HG03432 (cell line): ENCODE results near the gene BEX3.
A peak's percentile ranks its signal among the peaks of the same experiment; 100 is the strongest.
"Not testable (repeated sequence)": the region's sequence is repeated elsewhere in the genome, so short reads cannot be mapped to it uniquely, and the experiment has no call there.

Source experiments
- ATAC-seq: cut with Tn5 transposase; IDR thresholded peaks from one replicate; pipeline ENCODE4 v1.9.1; 2021; ENCODE audit warnings: mild to moderate bottlenecking, moderate library complexity; ENCODE audit not compliant: unreplicated experiment

The BEX3 gene

GRCh38 chrX:103376118-103376978 lies at the start of gene BEX3:
Gene BEX3, plus strand, starts transcription at chrX:103376538. Its CDS starts 984 bp downstream, at chrX:103377522.
- peak; percentile 71 for ATAC-seq

- no peak for ATAC-seq
Observed at GRCh38 chrX:103329991-103330390, 46.3 kb upstream of the BEX3 start, which contains the start of gene TCEAL7. Gene TCEAL7, plus strand, starts transcription at chrX:103330239. Its CDS starts 1,165 bp downstream, at chrX:103331404.

DNA sequence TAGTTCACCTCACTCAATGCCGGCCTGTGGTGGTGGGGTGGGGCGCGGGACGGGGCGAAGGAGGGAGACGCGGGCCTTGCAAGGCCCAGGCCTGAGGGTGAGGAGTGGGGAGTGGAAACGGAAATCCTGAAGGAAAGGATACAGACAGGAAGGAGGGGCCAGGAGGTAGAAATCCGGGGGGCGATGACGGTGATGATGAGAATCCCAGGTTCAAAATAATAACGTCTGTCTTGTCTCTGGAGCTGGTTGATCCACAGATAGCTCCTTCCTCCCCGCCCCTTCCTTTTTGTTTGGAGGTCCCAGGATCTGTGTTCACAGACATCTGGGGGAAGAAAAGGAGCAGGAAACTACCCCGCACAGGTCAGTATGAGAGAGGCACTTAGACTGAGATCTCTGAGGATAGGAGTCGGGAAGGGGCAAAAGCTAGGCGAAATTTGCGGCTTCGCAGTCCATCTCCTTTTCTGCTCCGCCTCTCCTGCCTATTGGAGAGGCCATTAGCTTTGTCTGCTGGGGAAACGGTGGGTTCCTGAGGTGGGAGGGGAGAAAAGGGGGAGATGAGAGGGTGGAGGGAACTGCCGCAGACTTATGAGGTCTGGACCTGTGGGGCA lies 45.6 kb upstream of the BEX3 start:
- no peak for ATAC-seq

GRCh38 chrX:103338663-103339062 lies 37.7 kb upstream of the BEX3 start:
- ATAC-seq: no peak

GRCh38 chrX:103343105-103343504 lies 33.2 kb upstream of the BEX3 start:
- ATAC-seq: no peak

DNA sequence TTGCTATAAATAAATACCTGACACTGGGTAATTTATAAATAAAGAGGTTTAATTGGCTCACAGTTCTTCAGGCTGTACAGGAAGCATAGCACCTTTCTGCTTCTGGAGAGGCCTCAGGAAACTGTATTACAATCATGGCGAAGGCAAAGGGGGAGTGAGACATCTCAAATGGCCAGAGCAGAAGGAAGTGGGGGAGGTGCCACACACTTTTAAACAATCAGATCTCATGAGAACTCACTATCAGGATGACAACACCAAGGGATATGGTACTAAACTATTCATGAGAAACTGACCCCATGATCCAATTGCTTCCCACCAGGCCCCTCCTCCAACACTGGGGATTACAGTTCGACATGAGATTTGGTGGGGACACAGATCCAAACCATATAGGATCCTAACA lies 31.7 kb upstream of the BEX3 start:
- ATAC-seq: no peak

DNA sequence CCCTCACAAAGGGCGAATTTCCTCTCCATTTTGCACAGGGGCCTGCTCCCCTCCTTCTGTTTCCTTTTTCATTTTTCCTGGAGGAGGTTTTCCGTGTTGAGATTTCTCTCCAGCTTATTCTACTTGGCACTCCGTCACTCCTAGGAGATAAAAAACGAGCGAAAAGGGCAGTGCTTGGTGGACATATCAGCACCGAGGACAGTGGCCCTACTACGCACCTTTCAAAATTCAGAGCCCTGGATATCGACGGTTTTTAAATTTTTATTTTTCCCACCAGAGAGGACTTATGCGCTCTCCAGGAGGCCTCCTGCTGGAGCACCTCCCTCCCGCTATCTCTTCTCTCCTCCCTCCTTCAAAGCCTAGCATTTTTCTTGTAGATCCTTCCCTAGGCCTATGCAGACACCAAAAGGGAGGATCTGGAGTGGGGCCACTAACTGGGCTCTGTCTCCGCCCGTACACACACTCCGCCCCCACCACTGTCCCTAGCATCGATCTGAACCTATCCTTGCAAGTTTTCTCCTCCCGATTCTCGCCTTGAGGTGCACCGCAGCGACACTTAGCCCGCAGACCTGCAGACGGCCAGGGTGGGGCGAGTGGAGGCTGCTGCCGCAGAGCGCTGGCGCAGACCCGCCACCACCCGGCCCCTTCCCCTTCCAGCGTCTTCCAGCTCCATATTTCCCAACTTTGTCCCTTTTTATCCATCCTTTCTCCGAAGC lies 28.5 kb upstream of the BEX3 start:
- no peak for ATAC-seq

DNA sequence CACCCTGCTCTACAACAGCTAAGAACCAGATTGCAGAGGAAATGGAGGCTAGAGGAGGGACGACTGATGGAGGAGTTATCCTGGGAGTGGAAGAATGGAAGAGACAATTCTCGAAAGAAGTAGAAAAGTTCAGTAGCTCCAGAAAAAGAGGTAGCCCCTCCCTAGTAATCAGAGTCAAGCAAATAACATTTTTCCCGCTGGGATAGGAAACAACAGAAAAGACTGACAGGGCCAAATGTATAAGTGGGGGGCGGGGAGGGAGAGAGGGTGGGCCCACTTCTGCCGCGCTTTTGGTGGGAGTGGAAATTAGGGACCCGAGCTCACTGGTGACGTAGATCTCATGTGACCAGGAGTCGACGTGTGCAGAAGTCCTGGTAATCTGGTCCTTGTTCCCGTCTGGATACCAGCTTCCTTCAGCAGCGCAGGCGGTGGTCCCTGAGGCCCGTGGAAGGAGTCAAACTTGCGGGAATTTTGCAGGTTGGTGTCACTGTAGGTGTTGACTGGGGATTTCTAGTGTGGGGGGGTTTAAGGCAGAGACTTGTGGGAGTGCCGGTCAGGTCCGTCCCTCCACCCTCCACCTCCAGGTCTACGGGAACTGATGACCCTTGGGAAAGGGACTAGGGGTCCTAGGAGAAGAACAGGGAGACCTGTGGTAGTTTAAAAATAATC lies 20.1 kb upstream of the BEX3 start, which contains the start of gene TCEAL9:
TSS of gene TCEAL9 (plus strand) at position 377 of the 669 bp plus-strand sequence. CDS start 1,179 bp downstream, outside the sequence.
- no peak for ATAC-seq

GRCh38 chrX:103356858-103357257 lies 19.5 kb upstream of the BEX3 start:
- ATAC-seq: no peak

GRCh38 chrX:103357871-103358270 lies 18.5 kb upstream of the BEX3 start:
- no peak for ATAC-seq

DNA sequence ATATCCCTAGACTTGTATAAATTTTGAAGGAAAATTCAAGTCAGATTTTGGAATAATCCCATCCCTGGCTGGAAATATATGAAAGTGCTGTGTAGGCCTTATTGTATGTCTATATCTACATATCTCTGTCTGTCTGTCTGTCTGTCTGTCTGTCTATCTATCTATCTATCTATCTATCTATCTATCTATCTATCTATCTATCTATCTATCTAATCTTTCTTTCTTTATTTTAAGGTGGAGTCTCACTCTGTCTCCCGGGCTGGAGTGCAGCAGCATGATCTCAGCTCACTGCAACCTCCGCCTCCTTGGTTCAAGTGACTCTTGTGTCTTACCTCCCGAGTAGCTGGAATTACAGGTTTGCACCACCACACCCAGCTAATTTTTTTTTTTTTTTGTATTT lies 16.7 kb upstream of the BEX3 start:
- not testable (repeated sequence) for ATAC-seq

DNA sequence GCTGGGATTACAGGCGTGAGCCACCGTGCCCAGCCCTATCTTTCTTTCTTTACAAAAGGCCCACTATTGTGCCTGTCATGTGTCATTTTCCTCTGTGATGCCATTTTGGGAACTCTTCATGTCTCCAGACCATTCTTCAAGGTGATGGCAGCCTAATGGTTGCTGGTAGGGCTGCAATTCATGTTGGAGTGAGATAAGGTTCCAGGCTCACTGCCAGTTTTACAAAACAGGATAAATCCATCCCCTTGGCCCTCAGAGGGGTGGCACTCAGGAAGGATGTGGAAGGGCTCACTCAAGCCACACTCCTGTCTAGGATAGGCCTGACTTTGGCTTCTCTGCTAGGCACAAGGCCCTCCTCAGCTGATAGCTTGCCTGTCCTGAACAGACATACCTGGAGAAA lies 16.2 kb upstream of the BEX3 start:
- no peak for ATAC-seq

DNA sequence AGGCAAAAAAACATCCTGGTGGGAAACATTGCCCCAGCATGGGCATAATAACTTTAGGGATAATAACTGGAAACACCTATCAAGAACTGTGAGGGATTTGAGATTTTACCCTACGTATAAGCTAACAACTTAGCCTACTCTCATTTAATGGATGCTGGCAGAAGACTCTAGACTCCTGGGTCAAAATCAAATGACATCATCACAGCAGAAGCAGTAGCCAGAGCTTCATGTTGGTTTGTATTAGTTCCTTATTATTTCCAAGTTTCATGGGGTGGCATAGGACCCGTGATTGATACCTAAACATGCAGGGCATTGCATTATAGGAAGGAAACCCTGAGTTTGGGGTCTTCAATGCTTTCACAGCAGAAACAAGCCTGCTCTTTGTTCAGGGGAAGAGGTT lies 15.4 kb upstream of the BEX3 start:
- no peak for ATAC-seq

- ATAC-seq: no peak
Observed at GRCh38 chrX:103361798-103362197, 14.5 kb upstream of the BEX3 start.

- no peak for ATAC-seq
Observed at GRCh38 chrX:103362474-103362873, 13.9 kb upstream of the BEX3 start.

- ATAC-seq: no peak
Observed at GRCh38 chrX:103363046-103363445, 13.3 kb upstream of the BEX3 start.

DNA sequence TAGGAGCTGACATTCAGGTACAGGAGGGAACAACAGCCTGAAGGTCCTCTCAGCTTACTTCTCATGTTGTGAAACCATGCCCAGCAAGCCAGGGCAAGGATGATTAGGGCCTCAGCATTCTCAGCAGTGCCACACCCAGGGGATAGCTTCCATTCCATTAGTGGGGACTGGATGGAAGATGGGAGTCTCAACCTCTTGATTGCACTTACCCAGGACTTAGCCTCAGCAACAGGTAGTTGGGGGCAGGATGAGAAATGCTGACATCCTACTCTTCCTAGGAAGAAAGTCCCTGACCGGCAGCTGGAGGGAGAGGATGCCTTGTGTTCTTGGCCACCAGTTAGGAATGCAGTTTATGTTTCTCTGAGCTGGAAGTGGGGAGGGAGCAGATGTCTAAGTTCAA lies 8.8 kb upstream of the BEX3 start:
- ATAC-seq: no peak

- ATAC-seq: no peak
Observed at GRCh38 chrX:103369479-103369878, 6.9 kb upstream of the BEX3 start.

DNA sequence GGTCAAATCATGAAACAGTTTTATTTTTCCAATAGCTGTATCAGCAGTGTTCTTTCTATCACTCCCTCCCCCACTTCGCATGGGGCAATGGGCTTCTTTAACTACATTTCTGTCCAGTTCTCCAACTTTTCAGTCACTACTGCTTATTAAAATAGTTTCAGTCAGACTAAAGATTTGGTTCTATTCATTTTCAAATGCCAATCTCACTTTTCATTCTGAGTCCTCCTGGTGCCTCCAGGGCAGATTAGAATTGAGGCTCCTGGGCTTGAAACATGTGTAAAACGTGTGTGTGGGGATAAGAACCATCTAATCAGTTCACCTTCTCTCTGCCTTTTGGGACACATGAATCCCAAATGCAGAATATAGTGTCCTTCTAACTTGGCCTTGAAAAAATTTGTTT lies 3.5 kb upstream of the BEX3 start:
- ATAC-seq: no peak

GRCh38 chrX:103373581-103373980 lies 2.8 kb upstream of the BEX3 start:
- ATAC-seq: no peak

DNA sequence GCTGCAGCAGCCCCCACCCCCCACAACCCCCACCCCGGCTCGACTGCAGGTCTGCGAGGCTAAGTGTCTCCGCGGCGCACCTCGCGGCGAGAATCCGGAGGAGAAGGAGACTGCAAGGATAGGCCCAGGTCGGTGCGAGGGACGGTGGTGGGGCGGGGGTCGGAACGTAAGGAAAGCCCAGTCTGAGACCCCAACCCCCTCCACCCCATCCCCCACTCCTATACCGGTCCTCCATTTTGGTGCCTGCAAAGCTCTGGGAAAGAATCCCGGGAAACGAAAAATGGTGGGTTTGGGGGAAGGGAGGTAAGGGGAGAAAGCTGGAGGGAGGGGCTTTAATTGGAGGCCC lies 614 bp downstream of the BEX3 start:
- peak; percentile 25 for ATAC-seq
